ENCODE measurements around the gene RMND1.
"Not testable (repeated sequence)": the region's sequence is repeated elsewhere in the genome, so short reads cannot be mapped to it uniquely, and the experiment has no call there.

The RMND1 gene

DNA sequence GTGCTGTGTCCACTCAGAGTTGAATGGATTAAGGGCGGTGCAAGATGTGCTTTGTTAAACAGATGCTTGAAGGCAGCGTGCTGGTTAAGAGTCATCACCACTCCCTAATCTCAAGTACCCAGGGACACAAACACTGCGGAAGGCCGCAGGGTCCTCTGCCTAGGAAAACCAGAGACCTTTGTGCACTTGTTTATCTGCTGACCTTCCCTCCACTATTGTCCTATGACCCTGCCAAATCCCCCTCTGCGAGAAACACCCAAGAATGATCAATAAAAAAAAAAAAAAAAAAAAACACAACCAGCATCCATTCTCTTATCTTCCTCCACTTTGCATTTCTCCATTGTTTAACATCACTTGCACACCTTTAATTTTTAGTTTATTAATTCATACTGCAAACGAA is 998 bp downstream of the RMND1 start:
- H3K23ac ChIP-seq (ENCODE audit: low read length); H3K4me3 ChIP-seq (ENCODE audit: low read length); H3K79me1 ChIP-seq (ENCODE audit: low read length); H4K8ac ChIP-seq (ENCODE audit: low read depth, low read length); H3K4me1 ChIP-seq (ENCODE audit: control insufficient read depth, low read depth, low read length); H4K5ac ChIP-seq (ENCODE audit: low read length); H3K18ac ChIP-seq (ENCODE audit: low read length); H3K27me3 ChIP-seq (ENCODE audit: insufficient read depth, low read length, poor library complexity); H3K4ac ChIP-seq (ENCODE audit: low read depth, low read length); H2BK15ac ChIP-seq (replicated peaks; ENCODE audit: low read depth); H2BK120ac ChIP-seq (ENCODE audit: low read depth, low read length); H3K36me3 ChIP-seq (ENCODE audit: control insufficient read depth, insufficient read depth, low read length); H2AK5ac ChIP-seq (ENCODE audit: low read length); DNase-seq; H2BK5ac ChIP-seq (ENCODE audit: low read length); H3K27ac ChIP-seq (ENCODE audit: low read depth, low read length): not testable (repeated sequence)
- peak overlapping the region; percentile 29 for H3K4me2 ChIP-seq (ENCODE audit: low read length)
- peaks cover 21% of the 10 kb centered on the region for H3K79me2 ChIP-seq (ENCODE audit: control insufficient read depth, insufficient read depth, low read length)
- H3K9ac ChIP-seq (ENCODE audit: low read length), result peak overlapping the region; percentile 94
- H3K56ac ChIP-seq (ENCODE audit: low read length), result peak overlapping the region; percentile 97
- no CpG with 5 or more reads among the region's 6 CpGs for WGBS (ENCODE audit: extremely low coverage, insufficient coverage, low lambda C conversion rate)

DNA sequence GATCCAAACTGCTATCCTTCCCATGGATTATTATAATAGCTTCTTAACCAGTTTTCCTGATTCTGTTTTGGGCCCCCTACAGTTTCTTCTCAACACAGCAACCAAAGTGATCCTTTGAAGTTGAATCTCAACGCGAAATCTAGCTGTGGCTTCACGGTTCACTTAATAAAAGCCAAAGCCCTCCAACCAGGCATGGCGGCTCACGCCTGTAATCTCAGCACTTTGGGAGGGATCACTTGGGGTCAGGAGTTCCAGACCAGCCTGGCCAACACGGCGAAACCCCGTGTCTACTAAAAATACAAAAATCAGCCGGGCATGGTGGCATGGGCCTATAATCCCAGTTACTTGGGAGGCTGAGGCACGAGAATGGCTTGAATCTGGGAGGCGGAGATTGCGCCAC is 3.3 kb downstream of the RMND1 start:
- H4K8ac ChIP-seq (ENCODE audit: low read depth, low read length), result no peak overlapping the region
- H3K27me3 ChIP-seq (ENCODE audit: insufficient read depth, low read length, poor library complexity), result no peaks in the 10 kb centered on the region
- H3K9ac ChIP-seq (ENCODE audit: low read length), result no peak overlapping the region
- peaks cover 21% of the 10 kb centered on the region for H3K79me2 ChIP-seq (ENCODE audit: control insufficient read depth, insufficient read depth, low read length)
- H3K4me2 ChIP-seq (ENCODE audit: low read length), result no peak overlapping the region
- no peak overlapping the region for H2BK15ac ChIP-seq (replicated peaks; ENCODE audit: low read depth)
- DNase-seq, result peak; percentile 39
- no peak overlapping the region for H3K18ac ChIP-seq (ENCODE audit: low read length)
- no CpG with 5 or more reads among the region's 12 CpGs for WGBS (ENCODE audit: extremely low coverage, insufficient coverage, low lambda C conversion rate)
- no peak overlapping the region for H4K5ac ChIP-seq (ENCODE audit: low read length)
- H3K56ac ChIP-seq (ENCODE audit: low read length), result no peak overlapping the region
- H3K79me1 ChIP-seq (ENCODE audit: low read length), result peaks cover 3% of the 10 kb centered on the region
- H3K23ac ChIP-seq (ENCODE audit: low read length), result no peak overlapping the region
- H2AK5ac ChIP-seq (ENCODE audit: low read length), result no peak overlapping the region
- no peak overlapping the region for H2BK120ac ChIP-seq (ENCODE audit: low read depth, low read length)
- H3K36me3 ChIP-seq (ENCODE audit: control insufficient read depth, insufficient read depth, low read length), result no peaks in the 10 kb centered on the region
- no peaks in the 10 kb centered on the region for H3K4me1 ChIP-seq (ENCODE audit: control insufficient read depth, low read depth, low read length)
- no peak overlapping the region for H3K27ac ChIP-seq (ENCODE audit: low read depth, low read length)
- H3K4me3 ChIP-seq (ENCODE audit: low read length), result no peak overlapping the region
- H3K4ac ChIP-seq (ENCODE audit: low read depth, low read length), result no peak overlapping the region
- no peak overlapping the region for H2BK5ac ChIP-seq (ENCODE audit: low read length)

DNA sequence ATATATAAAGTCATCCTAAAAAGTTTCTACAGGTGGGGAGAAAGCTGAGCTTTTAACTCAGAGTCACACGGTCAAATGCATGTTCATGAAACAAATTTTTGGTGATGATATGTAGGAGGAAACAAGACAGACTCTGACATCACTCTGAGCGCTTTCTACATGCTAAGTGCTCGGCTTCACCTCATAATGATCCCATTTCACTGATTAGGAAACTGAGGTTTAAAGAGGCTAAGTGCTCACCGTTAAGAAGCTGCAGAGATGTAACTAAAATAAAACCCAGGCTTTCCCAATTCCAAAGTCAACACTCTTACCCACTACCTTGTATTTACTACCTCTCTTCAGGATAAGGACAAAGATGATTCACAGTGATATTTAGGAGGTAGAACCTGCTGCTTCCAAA is 4.7 kb downstream of the RMND1 start:
- H3K23ac ChIP-seq (ENCODE audit: low read length), result no peak overlapping the region
- no peak overlapping the region for H2AK5ac ChIP-seq (ENCODE audit: low read length)
- H2BK15ac ChIP-seq (replicated peaks; ENCODE audit: low read depth), result no peak overlapping the region
- no peak overlapping the region for H3K4me2 ChIP-seq (ENCODE audit: low read length)
- no peak overlapping the region for H3K27ac ChIP-seq (ENCODE audit: low read depth, low read length)
- no peak overlapping the region for H2BK5ac ChIP-seq (ENCODE audit: low read length)
- no peaks in the 10 kb centered on the region for H3K4me1 ChIP-seq (ENCODE audit: control insufficient read depth, low read depth, low read length)
- no CpG with 5 or more reads among the region's 4 CpGs for WGBS (ENCODE audit: extremely low coverage, insufficient coverage, low lambda C conversion rate)
- no peak overlapping the region for H3K18ac ChIP-seq (ENCODE audit: low read length)
- peaks cover 3% of the 10 kb centered on the region for H3K79me1 ChIP-seq (ENCODE audit: low read length)
- H4K5ac ChIP-seq (ENCODE audit: low read length), result no peak overlapping the region
- H2BK120ac ChIP-seq (ENCODE audit: low read depth, low read length), result no peak overlapping the region
- no peak overlapping the region for H3K9ac ChIP-seq (ENCODE audit: low read length)
- H3K4ac ChIP-seq (ENCODE audit: low read depth, low read length), result no peak overlapping the region
- H3K4me3 ChIP-seq (ENCODE audit: low read length), result no peak overlapping the region
- H4K8ac ChIP-seq (ENCODE audit: low read depth, low read length), result no peak overlapping the region
- no peaks in the 10 kb centered on the region for H3K36me3 ChIP-seq (ENCODE audit: control insufficient read depth, insufficient read depth, low read length)
- H3K27me3 ChIP-seq (ENCODE audit: insufficient read depth, low read length, poor library complexity), result no peaks in the 10 kb centered on the region
- no peak overlapping the region for H3K56ac ChIP-seq (ENCODE audit: low read length)
- no peak for DNase-seq
- peaks cover 21% of the 10 kb centered on the region for H3K79me2 ChIP-seq (ENCODE audit: control insufficient read depth, insufficient read depth, low read length)

DNA sequence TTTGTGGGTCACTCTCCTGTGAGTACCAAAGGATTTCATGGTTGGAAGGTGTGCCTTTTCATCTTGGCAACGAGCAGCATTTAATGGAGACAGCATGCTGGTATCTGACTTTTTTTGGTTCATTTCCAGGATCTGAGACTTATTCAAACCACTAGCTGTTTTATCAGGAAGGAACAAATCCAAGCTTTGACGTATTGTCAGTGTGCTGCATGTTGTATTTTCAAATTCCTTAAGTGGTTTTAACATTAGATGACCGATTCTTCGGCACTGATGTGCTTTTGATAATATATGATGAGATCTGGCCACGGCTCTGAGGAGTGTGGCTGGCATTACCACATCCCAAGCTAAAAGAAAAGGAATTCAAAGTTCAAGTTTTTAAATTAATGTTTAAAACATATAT is 6.4 kb downstream of the RMND1 start:
- WGBS (ENCODE audit: extremely low coverage, insufficient coverage, low lambda C conversion rate), result no CpG with 5 or more reads among the region's 5 CpGs
- H3K18ac ChIP-seq (ENCODE audit: low read length), result no peak overlapping the region
- H4K5ac ChIP-seq (ENCODE audit: low read length), result no peak overlapping the region
- no peak overlapping the region for H3K23ac ChIP-seq (ENCODE audit: low read length)
- no peak overlapping the region for H3K4me2 ChIP-seq (ENCODE audit: low read length)
- DNase-seq, result no peak
- no peak overlapping the region for H3K4ac ChIP-seq (ENCODE audit: low read depth, low read length)
- H2AK5ac ChIP-seq (ENCODE audit: low read length), result no peak overlapping the region
- no peak overlapping the region for H2BK5ac ChIP-seq (ENCODE audit: low read length)
- H3K27me3 ChIP-seq (ENCODE audit: insufficient read depth, low read length, poor library complexity), result no peaks in the 10 kb centered on the region
- H3K27ac ChIP-seq (ENCODE audit: low read depth, low read length), result no peak overlapping the region
- peaks cover 21% of the 10 kb centered on the region for H3K79me2 ChIP-seq (ENCODE audit: control insufficient read depth, insufficient read depth, low read length)
- H3K56ac ChIP-seq (ENCODE audit: low read length), result no peak overlapping the region
- no peak overlapping the region for H3K9ac ChIP-seq (ENCODE audit: low read length)
- H2BK15ac ChIP-seq (replicated peaks; ENCODE audit: low read depth), result no peak overlapping the region
- no peak overlapping the region for H2BK120ac ChIP-seq (ENCODE audit: low read depth, low read length)
- H3K79me1 ChIP-seq (ENCODE audit: low read length), result peaks cover 3% of the 10 kb centered on the region
- no peak overlapping the region for H3K4me3 ChIP-seq (ENCODE audit: low read length)
- H3K36me3 ChIP-seq (ENCODE audit: control insufficient read depth, insufficient read depth, low read length), result no peaks in the 10 kb centered on the region
- no peaks in the 10 kb centered on the region for H3K4me1 ChIP-seq (ENCODE audit: control insufficient read depth, low read depth, low read length)
- H4K8ac ChIP-seq (ENCODE audit: low read depth, low read length), result no peak overlapping the region

DNA sequence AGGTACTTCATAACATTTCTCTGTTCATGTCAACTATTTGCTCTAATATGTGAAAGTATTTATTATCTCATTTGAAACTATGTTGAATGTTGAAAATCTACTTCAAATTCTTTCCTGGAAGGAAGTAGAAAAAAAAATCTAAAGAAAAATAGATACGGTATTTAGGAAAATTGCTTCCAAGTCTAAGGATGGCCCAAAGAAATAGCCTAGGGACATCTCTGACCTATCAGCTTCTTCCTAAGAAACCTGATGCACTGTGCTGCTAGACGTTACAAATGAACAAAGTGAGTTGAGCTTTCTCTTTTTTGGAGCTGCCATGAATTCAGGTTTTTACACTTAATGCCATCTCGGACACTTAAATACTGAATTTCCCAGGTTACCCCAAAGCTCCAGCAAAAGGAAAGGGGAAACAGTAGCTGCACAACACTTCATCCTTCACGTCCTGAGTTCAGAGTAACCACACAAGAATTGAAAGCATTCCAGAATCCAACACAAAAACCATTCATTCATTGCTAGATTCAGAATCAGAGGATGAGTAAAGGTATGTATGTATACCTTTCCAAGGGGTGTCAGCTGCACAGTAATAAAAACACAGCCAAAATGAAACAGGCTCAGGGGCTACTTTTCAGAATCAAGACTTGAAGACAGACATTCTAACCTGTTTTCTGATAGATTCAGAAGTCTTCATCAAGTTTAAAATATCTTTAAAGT is 7.9 kb downstream of the RMND1 start:
- no peak overlapping the region for H3K4me2 ChIP-seq (ENCODE audit: low read length)
- no peak overlapping the region for H3K4ac ChIP-seq (ENCODE audit: low read depth, low read length)
- no peak overlapping the region for H3K9ac ChIP-seq (ENCODE audit: low read length)
- H3K36me3 ChIP-seq (ENCODE audit: control insufficient read depth, insufficient read depth, low read length), result no peaks in the 10 kb centered on the region
- H3K79me1 ChIP-seq (ENCODE audit: low read length), result peaks cover 5% of the 10 kb centered on the region
- H3K27me3 ChIP-seq (ENCODE audit: insufficient read depth, low read length, poor library complexity), result no peaks in the 10 kb centered on the region
- no peak overlapping the region for H3K56ac ChIP-seq (ENCODE audit: low read length)
- H4K5ac ChIP-seq (ENCODE audit: low read length), result no peak overlapping the region
- H2BK120ac ChIP-seq (ENCODE audit: low read depth, low read length), result no peak overlapping the region
- H2BK15ac ChIP-seq (replicated peaks; ENCODE audit: low read depth), result no peak overlapping the region
- no peak overlapping the region for H4K8ac ChIP-seq (ENCODE audit: low read depth, low read length)
- H3K4me3 ChIP-seq (ENCODE audit: low read length), result no peak overlapping the region
- H3K23ac ChIP-seq (ENCODE audit: low read length), result no peak overlapping the region
- no peak overlapping the region for H2AK5ac ChIP-seq (ENCODE audit: low read length)
- no peak overlapping the region for H3K27ac ChIP-seq (ENCODE audit: low read depth, low read length)
- no peak overlapping the region for H2BK5ac ChIP-seq (ENCODE audit: low read length)
- H3K79me2 ChIP-seq (ENCODE audit: control insufficient read depth, insufficient read depth, low read length), result peaks cover 22% of the 10 kb centered on the region
- H3K18ac ChIP-seq (ENCODE audit: low read length), result no peak overlapping the region
- no peak for DNase-seq
- no peaks in the 10 kb centered on the region for H3K4me1 ChIP-seq (ENCODE audit: control insufficient read depth, low read depth, low read length)
- no CpG with 5 or more reads among the region's 4 CpGs for WGBS (ENCODE audit: extremely low coverage, insufficient coverage, low lambda C conversion rate)

DNA sequence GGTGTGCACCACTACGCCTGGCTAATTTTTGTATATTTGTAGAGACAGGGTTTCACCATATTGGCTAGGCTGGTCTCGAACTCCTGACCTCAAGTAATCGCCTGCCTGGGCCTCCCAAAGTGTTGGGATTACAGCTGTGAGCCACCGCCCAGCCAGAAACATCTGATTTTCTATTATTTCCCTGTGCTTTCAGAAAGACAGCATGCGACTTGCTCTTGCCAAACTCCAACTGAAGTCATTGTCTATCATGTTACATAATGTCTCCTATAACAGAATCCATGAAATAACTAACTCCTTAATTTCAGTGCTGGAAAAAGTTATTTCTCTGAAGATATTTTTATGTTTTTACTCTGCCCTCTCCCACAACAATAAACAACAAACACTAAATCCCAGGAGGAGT is 8.5 kb downstream of the RMND1 start:
- H3K79me1 ChIP-seq (ENCODE audit: low read length), result peaks cover 5% of the 10 kb centered on the region
- H2BK15ac ChIP-seq (replicated peaks; ENCODE audit: low read depth), result no peak overlapping the region
- no peak overlapping the region for H2BK5ac ChIP-seq (ENCODE audit: low read length)
- H3K23ac ChIP-seq (ENCODE audit: low read length), result no peak overlapping the region
- H3K36me3 ChIP-seq (ENCODE audit: control insufficient read depth, insufficient read depth, low read length), result no peaks in the 10 kb centered on the region
- no CpG with 5 or more reads among the region's 5 CpGs for WGBS (ENCODE audit: extremely low coverage, insufficient coverage, low lambda C conversion rate)
- no peaks in the 10 kb centered on the region for H3K4me1 ChIP-seq (ENCODE audit: control insufficient read depth, low read depth, low read length)
- DNase-seq, result no peak
- no peak overlapping the region for H3K9ac ChIP-seq (ENCODE audit: low read length)
- no peak overlapping the region for H3K4ac ChIP-seq (ENCODE audit: low read depth, low read length)
- no peak overlapping the region for H4K8ac ChIP-seq (ENCODE audit: low read depth, low read length)
- H3K56ac ChIP-seq (ENCODE audit: low read length), result no peak overlapping the region
- peaks cover 22% of the 10 kb centered on the region for H3K79me2 ChIP-seq (ENCODE audit: control insufficient read depth, insufficient read depth, low read length)
- H3K4me2 ChIP-seq (ENCODE audit: low read length), result no peak overlapping the region
- H3K27me3 ChIP-seq (ENCODE audit: insufficient read depth, low read length, poor library complexity), result no peaks in the 10 kb centered on the region
- H3K27ac ChIP-seq (ENCODE audit: low read depth, low read length), result no peak overlapping the region
- H4K5ac ChIP-seq (ENCODE audit: low read length), result no peak overlapping the region
- H2BK120ac ChIP-seq (ENCODE audit: low read depth, low read length), result no peak overlapping the region
- no peak overlapping the region for H2AK5ac ChIP-seq (ENCODE audit: low read length)
- H3K4me3 ChIP-seq (ENCODE audit: low read length), result no peak overlapping the region
- H3K18ac ChIP-seq (ENCODE audit: low read length), result no peak overlapping the region
